Measurements from ENCODE around the gene JAK1. TPM values are rescaled to one million over a fixed set of nuclear protein-coding genes. Genes with fewer than 3 reads are reported as not detected.

JAK1 gene
- total RNA-seq, 4 donors from 2014 or later, result 214 to 288 (median 265) TPM

DNA sequence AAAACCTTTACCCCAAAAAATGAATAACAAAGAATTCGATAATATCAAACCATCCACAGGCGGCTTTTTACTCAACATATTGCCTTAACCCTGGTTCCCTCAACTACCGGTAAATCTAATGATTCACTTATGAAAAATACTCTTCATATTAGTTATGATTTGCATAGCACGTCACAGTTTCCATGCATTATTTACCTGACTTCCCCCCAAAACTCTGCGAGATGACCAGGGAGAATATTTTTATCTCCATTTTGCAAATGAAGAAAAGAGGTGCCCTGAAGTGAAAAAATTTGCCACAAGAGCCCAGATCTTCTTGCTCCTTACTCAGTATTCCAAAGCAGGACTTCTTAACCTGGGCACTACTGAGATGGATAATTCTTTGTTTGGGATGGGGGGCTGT is 2.9 kb downstream of the JAK1 start:
- TF ChIP-seq, protein P1, sequence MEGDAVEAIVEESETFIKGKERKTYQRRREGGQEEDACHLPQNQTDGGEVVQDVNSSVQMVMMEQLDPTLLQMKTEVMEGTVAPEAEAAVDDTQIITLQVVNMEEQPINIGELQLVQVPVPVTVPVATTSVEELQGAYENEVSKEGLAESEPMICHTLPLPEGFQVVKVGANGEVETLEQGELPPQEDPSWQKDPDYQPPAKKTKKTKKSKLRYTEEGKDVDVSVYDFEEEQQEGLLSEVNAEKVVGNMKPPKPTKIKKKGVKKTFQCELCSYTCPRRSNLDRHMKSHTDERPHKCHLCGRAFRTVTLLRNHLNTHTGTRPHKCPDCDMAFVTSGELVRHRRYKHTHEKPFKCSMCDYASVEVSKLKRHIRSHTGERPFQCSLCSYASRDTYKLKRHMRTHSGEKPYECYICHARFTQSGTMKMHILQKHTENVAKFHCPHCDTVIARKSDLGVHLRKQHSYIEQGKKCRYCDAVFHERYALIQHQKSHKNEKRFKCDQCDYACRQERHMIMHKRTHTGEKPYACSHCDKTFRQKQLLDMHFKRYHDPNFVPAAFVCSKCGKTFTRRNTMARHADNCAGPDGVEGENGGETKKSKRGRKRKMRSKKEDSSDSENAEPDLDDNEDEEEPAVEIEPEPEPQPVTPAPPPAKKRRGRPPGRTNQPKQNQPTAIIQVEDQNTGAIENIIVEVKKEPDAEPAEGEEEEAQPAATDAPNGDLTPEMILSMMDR (IDR thresholded peaks at IDR 0.05; ENCODE audit: low read depth), result no peak

DNA sequence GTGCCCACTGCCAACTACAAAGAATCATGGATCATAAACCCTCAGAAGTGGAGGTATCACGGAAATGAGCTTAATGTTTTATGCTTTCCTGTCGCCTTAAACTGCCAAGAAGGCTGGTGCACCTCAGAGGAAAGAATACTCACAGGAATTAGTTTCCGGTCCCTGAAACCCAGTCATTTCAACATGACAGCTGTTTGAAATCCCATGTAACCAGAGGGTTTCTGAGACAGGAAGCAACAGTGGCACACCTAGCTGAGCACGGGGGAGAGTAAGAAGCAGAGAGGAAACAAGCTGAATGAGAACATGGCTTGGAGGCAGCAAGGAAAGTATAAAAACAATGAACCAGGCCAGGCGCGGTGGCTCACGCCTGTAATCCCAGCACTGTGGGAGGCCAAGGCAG is 3.9 kb downstream of the JAK1 start:
- TF ChIP-seq, protein P1 (IDR thresholded peaks at IDR 0.05; ENCODE audit: low read depth), result no peak

DNA sequence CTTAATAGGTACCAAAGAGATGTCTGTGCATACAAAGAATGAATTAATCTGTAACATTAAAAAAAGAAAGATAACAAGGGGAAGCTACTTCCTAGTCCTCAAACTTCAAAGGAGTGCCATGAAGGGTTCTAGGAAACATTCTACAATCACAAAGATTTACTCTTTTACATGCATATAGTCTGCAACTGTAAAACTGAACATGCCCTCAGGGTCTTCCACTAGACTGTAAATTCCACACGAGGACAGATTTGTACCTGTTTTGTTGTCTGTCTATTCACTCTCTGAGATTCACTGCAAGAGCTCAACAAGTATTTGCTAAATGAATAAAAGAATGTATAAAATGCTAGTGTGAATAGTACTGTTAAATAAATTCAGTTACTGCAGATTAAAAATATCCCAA is 4.4 kb downstream of the JAK1 start:
- TF ChIP-seq, protein P1 (IDR thresholded peaks at IDR 0.05; ENCODE audit: low read depth), result no peak

DNA sequence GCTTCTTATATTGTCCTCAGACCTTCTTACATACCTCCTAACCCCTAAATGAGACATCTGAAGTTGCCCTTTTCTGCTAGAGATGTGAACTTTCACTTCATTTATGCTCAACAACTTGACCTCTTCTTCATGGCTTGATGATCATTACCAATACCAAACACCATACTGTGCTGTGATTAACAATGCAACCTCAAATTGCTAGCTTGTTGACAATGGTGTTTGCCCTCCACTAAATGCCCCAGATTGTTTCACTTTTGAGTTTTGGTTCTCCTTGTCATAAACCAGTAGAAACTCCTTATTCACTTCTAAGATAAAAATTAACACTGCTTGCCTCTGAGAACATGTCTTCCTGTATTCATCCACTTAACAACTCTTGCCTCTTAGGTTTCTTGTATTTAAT is 5.6 kb downstream of the JAK1 start:
- TF ChIP-seq, protein P1 (IDR thresholded peaks at IDR 0.05; ENCODE audit: low read depth), result no peak

DNA sequence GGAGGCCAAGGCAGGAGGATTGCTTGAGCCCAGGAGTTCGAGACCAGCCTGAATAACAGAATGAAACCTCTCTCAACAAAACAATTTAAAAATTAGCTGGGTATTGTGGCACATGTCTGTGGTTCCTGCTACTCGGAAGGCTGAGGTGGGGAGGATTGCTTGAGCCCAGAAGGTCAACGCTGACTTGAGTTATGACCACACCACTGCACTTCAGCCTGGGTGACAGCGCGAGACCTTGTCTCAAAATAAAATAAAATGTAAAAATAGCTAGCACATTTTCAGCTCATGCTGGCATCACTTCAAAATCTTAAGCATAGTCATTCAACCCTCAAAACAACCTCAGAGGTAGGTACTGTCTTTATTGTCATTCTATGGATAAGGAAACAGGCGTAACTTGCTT is 6.4 kb downstream of the JAK1 start:
- TF ChIP-seq, protein P1 (IDR thresholded peaks at IDR 0.05; ENCODE audit: low read depth), result no peak

DNA sequence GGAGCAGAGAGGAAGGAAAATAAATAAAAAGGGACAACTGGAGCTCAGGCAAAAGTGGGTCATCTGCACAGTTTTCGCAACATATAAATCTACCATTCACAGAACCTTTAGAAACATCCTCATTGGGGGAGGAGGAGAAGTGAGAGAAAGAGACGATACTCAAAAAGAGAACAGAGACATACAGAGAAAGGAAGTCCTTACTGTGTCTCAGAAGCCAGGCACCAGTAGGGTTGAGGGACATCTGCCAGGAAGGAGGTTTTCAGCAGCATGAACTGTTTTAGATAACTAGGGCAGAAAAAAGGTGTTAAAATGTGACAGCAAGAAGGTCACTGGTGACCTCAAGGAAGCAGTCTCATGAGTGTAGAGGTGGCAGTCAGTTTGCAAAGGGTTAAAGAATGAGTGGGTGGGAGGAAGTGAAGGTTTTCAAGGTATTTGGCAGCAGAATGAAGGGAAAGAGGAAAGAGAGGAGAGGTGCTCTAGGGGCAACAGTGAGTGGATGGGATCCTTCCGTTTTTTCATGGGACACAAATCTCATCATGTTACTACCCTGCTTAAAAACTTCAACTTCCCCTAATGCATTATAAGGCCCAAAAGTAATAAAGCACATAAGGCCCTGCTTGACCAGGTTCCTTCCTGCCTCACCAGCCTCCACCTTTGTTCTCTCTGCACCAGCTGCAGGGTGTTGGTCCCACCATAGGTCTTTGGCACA is 9.5 kb downstream of the JAK1 start:
- TF ChIP-seq, protein P1 (IDR thresholded peaks at IDR 0.05; ENCODE audit: low read depth), result no peak

DNA sequence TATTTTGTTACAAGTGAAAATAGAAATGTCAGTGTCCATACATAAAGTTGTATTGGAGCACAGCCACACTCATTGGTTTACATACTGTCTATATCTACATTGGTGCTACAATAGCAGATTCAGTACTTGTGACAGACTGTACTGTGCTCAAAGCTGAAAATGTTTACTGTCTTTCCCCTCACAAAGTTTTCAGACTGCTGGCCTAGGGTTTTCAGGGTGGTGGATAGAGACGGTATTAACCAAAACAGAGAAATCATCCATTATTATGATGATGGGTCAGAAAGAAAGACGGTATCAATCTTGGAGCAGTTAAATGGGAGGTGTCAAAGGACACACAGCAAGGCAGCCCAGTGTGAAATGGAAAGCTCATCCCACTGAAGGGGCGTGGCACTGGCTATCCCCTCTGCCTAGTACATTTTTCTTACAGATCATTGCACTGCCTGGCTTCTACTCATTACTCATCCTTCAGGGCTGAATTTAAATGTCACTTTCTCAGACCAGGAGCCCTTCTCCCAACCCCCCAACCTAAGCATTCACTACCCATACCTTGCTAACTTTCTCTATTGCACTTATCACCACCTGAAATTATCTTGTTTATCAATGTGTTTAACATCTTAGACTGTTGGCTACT is 10.2 kb downstream of the JAK1 start:
- TF ChIP-seq, protein P1 (IDR thresholded peaks at IDR 0.05; ENCODE audit: low read depth), result no peak

Measured in subcutaneous adipose tissue (tissue), 4 donors.